Measurements from ENCODE around the gene CTAGE1. TPM values are rescaled to one million over a fixed set of nuclear protein-coding genes. Genes with fewer than 3 reads are reported as not detected.
"Not testable (repeated sequence)": the region's sequence is repeated elsewhere in the genome, so short reads cannot be mapped to it uniquely, and the experiment has no call there.

Gene CTAGE1
- total RNA-seq, 1 experiment from 2014 or later = not detected

DNA sequence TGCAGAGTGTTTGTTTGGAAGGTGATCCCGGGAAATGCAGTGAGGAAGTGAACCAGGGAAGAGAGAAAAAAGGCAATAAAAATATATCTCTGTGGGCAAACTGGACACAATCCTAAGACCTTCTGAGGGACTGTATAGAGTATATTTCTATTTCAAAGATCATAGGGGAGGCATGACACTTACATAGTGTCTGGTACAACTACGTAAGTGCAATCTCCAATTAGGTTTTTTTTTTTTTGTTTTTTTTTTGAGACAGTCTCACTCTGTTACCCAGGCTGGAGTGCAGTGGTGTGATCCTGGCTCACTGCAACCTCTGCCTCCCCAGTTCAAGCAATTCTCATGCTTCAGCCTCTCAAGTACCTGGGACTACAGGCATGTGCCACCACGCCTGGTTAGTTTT is 24.6 kb downstream of the CTAGE1 start:
- DNase-seq (ENCODE audit: low read depth) = not testable (repeated sequence)

GRCh38 chr18:22391407-22392345 is 26.0 kb downstream of the CTAGE1 start:
- peak; percentile 43 for DNase-seq (ENCODE audit: low read depth)

DNA sequence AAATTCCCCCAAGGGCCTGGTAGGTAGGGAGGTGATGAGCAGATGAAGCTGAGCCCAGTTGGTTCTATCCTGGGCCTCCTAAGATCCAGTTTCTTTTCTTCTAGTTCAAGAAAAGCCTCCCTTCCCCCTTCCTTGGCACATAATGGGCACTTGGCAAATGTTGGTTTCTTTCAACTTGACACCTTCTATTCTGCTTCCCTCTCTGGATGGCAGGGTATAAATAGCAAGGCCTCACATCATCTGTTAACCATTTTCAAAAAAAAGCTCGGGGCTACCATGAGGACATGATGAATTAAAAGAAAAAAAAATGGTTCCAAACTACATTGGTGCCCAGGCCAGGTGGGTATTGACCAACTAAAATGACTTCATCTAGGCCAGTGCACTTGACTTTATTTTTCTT is 29.9 kb downstream of the CTAGE1 start:
- no peak for DNase-seq (ENCODE audit: low read depth)

GRCh38 chr18:22387364-22387763 is 30.4 kb downstream of the CTAGE1 start:
- DNase-seq (ENCODE audit: low read depth) = no peak

- peak; percentile 5 for DNase-seq (ENCODE audit: low read depth)
Measured at GRCh38 chr18:22385718-22386117, 32.0 kb downstream of the CTAGE1 start.

GRCh38 chr18:22378672-22379282 is 38.9 kb downstream of the CTAGE1 start:
- no peak for DNase-seq (ENCODE audit: low read depth)

GRCh38 chr18:22377769-22378168 is 39.9 kb downstream of the CTAGE1 start:
- DNase-seq (ENCODE audit: low read depth) = no peak

DNA sequence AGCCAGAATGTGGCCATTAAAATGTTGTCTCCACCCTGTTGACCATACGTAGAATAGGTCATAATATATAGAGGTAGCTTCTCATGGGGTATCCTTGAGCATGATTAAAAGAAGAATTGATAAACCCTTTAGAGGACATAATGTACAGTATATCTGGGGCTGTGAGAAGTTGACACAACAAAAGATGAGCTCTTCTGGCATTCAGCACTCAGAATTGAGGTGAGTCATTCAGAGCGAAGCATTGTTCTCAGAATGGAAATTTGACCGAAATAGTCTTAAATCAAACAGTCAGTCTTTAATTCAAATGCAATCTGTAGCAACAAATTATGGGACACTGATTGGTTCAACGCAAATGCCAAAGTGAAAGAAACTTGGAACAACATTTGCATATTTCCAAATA is 47.3 kb downstream of the CTAGE1 start:
- DNase-seq (ENCODE audit: low read depth) = no peak

DNA sequence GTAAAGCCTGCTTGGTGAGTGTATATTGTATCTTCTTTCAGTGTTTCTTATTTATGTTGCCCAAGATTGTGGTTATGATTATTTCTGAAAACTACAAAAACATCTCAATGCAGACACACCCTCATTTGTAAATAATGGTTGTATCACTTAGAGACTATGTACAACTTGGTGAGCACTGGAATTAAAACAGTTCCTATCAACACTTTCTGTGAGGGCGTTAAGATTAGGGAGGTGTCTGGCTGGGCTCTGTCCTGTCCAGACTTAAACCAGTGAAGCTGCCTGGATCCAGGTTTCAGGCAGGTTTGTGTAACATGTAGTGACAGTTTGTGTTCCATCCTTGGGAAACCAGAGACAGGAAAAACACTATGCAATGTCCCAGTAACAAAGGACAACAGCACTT is 49.7 kb downstream of the CTAGE1 start:
- DNase-seq (ENCODE audit: low read depth) = no peak

GRCh38 chr18:22367303-22367702 is 50.4 kb downstream of the CTAGE1 start:
- DNase-seq (ENCODE audit: low read depth) = no peak

DNA sequence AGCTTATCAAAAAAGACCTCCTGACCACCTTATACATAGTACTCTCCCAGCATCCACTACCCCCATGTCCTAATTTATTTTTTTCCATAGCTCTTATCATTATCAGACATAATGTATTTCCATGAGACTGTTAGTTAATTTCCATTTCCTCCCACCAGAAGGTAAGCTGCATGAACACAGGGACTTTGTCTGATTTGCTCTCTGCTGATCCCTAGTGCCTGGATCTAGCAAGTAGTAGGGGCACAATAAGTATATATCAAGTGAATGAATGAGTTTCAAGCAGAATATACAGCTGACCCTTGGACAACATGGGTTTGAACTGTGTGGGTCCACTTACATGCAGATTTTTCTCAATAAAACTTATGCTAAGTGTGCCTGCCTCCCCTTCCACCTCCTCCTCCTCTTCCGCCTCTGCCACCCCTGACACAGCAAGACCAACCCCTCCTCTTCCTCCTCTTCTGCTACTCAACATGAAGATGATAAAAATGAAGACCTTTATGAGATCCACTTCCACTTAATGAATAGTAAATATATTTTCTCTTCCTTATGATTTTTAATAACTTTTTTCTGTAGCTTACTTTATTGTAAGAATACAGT is 53.8 kb downstream of the CTAGE1 start:
- DNase-seq (ENCODE audit: low read depth) = no peak

Other genes starting within 250 kb of the CTAGE1 start
- 0.06 TPM in 1 of 2 replicates, not detected in the other for gene GATA6, start 248.3 kb downstream of the CTAGE1 start, total RNA-seq (2014; rRNA removed)

Measured in LHCN-M2 (cell line).